SK-N-SH treated with all-trans-retinoic acid at 6 μM for 48 hours (cell line): ENCODE measurements around the gene AUTS2.

Source experiments
- ATAC-seq: fragments of 200-7000 bp; cut with Tn5 transposase; 3 replicates; pipeline ENCODE4 v1.9.1; 2020; ENCODE audit warnings: mild to moderate bottlenecking, moderate library complexity
- ARNTL ChIP-seq: fragments of 450-650 bp; formaldehyde crosslinking; IDR thresholded peaks from 2 replicates; pipeline ENCODE4 v1.5.0; 2020; ENCODE audit warnings: low read depth, mild to moderate bottlenecking, moderate library complexity, borderline replicate concordance
- ESRRG ChIP-seq: fragments of 250-450 bp; sonication (Bioruptor Pico); IDR thresholded peaks from 2 replicates; pipeline ENCODE4 v1.6.1; 2021; ENCODE audit warnings: mild to moderate bottlenecking
- GLIS3 ChIP-seq: fragments of 250-450 bp; sonication (Bioruptor Pico); IDR thresholded peaks from 2 replicates; pipeline ENCODE4 v1.5.0; 2020; ENCODE audit warnings: mild to moderate bottlenecking, moderate library complexity
- ISL1 ChIP-seq: fragments of 250-450 bp; sonication (Bioruptor Pico); IDR thresholded peaks from 2 replicates; pipeline ENCODE4 v2.1.2; 2022; ENCODE audit warnings: mild to moderate bottlenecking, moderate library complexity
- OSR1 ChIP-seq: fragments of 250-450 bp; sonication (Bioruptor Pico); IDR thresholded peaks from 2 replicates; pipeline ENCODE4 v1.8.0; 2022; ENCODE audit warnings: moderate library complexity, mild to moderate bottlenecking, inconsistent platforms
- PPARA ChIP-seq: fragments of 250-450 bp; sonication (Bioruptor Pico); IDR thresholded peaks from 2 replicates; pipeline ENCODE4 v1.5.0; 2020; ENCODE audit warnings: mild to moderate bottlenecking, borderline replicate concordance
- RARB ChIP-seq: fragments of 250-450 bp; sonication (Bioruptor Pico); IDR thresholded peaks from 2 replicates; pipeline ENCODE4 v1.8.0; 2021; ENCODE audit warnings: mild to moderate bottlenecking, moderate library complexity
- SNAI2 ChIP-seq: fragments of 250-450 bp; sonication (Bioruptor Pico); IDR thresholded peaks from 2 replicates; pipeline ENCODE4 v1.5.0; 2020; ENCODE audit warnings: mild to moderate bottlenecking, moderate library complexity
- TCF4 ChIP-seq: fragments of 250-450 bp; sonication (Bioruptor Pico); IDR thresholded peaks from 2 replicates; pipeline ENCODE4 v1.8.0; 2021; ENCODE audit warnings: mild to moderate bottlenecking, moderate library complexity, borderline replicate concordance
- TOX ChIP-seq: fragments of 250-450 bp; sonication (Bioruptor Pico); IDR thresholded peaks from 2 replicates; pipeline ENCODE4 v1.8.0; 2021; ENCODE audit warnings: mild to moderate bottlenecking, moderate library complexity, borderline replicate concordance
- ZC3H10 ChIP-seq: fragments of 250-450 bp; sonication (Bioruptor Pico); IDR thresholded peaks from 2 replicates; pipeline ENCODE4 v1.5.1; 2021; ENCODE audit warnings: mild to moderate bottlenecking, moderate library complexity
- ZFP30 ChIP-seq: fragments of 450-650 bp; formaldehyde crosslinking; IDR thresholded peaks from 2 replicates; pipeline ENCODE4 v1.5.0; 2022; ENCODE audit warnings: mild to moderate bottlenecking, moderate library complexity
- ZNF565 ChIP-seq: fragments of 450-650 bp; formaldehyde crosslinking; conservative IDR thresholded peaks from 2 replicates; pipeline ENCODE4 v1.5.0; 2020; ENCODE audit warnings: low read depth, mild to moderate bottlenecking, moderate library complexity
- ZNF70 ChIP-seq: fragments of 450-650 bp; formaldehyde crosslinking; IDR thresholded peaks from 2 replicates; pipeline ENCODE4 v1.5.0; 2020; ENCODE audit warnings: mild to moderate bottlenecking, moderate library complexity
- ZNF8 ChIP-seq: fragments of 450-650 bp; formaldehyde crosslinking; IDR thresholded peaks from 2 replicates; pipeline ENCODE4 v1.5.0; 2020; ENCODE audit warnings: mild to moderate bottlenecking, moderate library complexity
- TF ChIP-seq, protein P1 (sequence below): fragments of 250-450 bp; sonication (Bioruptor Pico); IDR thresholded peaks from 2 replicates; pipeline ENCODE4 v1.5.0; 2020; ENCODE audit warnings: mild to moderate bottlenecking, moderate library complexity
- TF ChIP-seq, protein P2 (sequence below): fragments of 250-450 bp; sonication (Bioruptor Pico); IDR thresholded peaks from 2 replicates; pipeline ENCODE4 v1.5.1; 2021; ENCODE audit warnings: mild to moderate bottlenecking, moderate library complexity
- TF ChIP-seq, protein P3 (sequence below): fragments of 250-450 bp; sonication (Bioruptor Pico); IDR thresholded peaks from 2 replicates; pipeline ENCODE4 v1.8.0; 2021; ENCODE audit warnings: low read depth, mild to moderate bottlenecking, moderate library complexity, borderline replicate concordance
- TF ChIP-seq, protein P4 (sequence below): fragments of 250-450 bp; sonication (Bioruptor Pico); IDR thresholded peaks from 2 replicates; pipeline ENCODE4 v1.5.1; 2020; ENCODE audit warnings: low read depth, mild to moderate bottlenecking, moderate library complexity
- TF ChIP-seq, protein P5 (sequence below): fragments of 250-450 bp; sonication (Bioruptor Pico); IDR thresholded peaks from 2 replicates; pipeline ENCODE4 v1.8.0; 2020; ENCODE audit warnings: mild to moderate bottlenecking, moderate library complexity, borderline replicate concordance

The AUTS2 gene

DNA sequence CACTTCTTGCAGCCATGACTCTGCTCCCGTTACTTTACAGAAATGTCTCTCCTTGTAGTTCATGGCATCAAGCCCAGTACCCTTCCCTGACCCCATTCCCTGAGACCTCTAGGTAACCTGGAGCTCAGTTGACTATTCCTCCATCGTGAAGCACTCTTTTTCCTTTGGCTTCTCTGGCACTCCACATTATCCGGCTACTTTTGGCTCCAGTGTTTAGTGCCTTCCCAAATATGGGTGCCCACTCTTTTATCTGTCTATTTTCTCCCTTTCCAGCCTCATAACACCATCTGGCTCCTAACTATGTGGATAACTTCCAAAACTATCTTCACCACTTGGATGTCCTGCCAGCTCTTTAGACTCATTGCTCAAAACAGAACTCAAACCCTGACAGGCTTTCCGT lies 788.9 kb downstream of the AUTS2 start (continued):
- TF ChIP-seq, protein P1, sequence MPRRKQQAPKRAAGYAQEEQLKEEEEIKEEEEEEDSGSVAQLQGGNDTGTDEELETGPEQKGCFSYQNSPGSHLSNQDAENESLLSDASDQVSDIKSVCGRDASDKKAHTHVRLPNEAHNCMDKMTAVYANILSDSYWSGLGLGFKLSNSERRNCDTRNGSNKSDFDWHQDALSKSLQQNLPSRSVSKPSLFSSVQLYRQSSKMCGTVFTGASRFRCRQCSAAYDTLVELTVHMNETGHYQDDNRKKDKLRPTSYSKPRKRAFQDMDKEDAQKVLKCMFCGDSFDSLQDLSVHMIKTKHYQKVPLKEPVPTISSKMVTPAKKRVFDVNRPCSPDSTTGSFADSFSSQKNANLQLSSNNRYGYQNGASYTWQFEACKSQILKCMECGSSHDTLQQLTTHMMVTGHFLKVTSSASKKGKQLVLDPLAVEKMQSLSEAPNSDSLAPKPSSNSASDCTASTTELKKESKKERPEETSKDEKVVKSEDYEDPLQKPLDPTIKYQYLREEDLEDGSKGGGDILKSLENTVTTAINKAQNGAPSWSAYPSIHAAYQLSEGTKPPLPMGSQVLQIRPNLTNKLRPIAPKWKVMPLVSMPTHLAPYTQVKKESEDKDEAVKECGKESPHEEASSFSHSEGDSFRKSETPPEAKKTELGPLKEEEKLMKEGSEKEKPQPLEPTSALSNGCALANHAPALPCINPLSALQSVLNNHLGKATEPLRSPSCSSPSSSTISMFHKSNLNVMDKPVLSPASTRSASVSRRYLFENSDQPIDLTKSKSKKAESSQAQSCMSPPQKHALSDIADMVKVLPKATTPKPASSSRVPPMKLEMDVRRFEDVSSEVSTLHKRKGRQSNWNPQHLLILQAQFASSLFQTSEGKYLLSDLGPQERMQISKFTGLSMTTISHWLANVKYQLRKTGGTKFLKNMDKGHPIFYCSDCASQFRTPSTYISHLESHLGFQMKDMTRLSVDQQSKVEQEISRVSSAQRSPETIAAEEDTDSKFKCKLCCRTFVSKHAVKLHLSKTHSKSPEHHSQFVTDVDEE: no peak
- TF ChIP-seq ARNTL (CRISPR knock-in tag): no peak

DNA sequence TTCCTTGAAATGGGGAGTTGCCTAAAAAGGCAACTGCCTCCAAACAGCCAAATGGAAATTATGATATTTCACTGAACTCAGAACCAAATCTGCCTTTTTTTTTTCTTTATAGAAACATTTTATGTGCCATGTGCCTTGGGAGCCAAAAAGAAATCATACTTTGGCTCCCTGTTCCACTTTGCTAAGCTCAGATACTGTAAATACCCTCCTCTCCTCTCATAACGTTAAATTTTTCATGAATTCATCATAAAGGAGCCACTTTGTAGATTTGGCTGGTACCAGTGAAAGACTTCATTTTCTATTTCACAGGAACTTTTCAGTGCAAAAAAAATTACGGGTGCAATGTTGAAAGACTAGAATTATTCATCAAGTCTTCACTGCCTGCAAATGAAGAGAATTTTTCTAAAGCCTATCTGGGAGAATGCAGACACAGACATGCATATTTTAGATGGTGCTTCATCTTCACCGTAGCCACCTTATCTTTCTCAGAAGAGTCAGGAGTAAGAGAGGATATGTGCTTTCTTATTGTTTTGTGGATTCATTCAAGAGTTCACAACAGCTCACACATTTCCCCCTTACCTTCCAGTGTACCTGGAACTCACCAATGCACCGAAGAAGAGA lies 791.4 kb downstream of the AUTS2 start:
- ATAC-seq: no peak
- TF ChIP-seq ZNF70 (CRISPR knock-in tag) (no peak), ZFP30 (CRISPR knock-in tag) (no peak), ESRRG (CRISPR knock-in tag) (no peak), OSR1 (CRISPR knock-in tag) (no peak), ISL1 (CRISPR knock-in tag) (no peak), ZNF565 (CRISPR knock-in tag) (no peak), GLIS3 (CRISPR knock-in tag) (no peak), TOX (no peak), ZC3H10 (CRISPR knock-in tag) (no peak), SNAI2 (CRISPR knock-in tag) (no peak), TCF4 (CRISPR knock-in tag) (no peak), ZNF8 (CRISPR knock-in tag) (no peak), RARB (CRISPR knock-in tag) (no peak), PPARA (CRISPR knock-in tag) (no peak)
- TF ChIP-seq, protein P1: no peak
- TF ChIP-seq, protein P2, sequence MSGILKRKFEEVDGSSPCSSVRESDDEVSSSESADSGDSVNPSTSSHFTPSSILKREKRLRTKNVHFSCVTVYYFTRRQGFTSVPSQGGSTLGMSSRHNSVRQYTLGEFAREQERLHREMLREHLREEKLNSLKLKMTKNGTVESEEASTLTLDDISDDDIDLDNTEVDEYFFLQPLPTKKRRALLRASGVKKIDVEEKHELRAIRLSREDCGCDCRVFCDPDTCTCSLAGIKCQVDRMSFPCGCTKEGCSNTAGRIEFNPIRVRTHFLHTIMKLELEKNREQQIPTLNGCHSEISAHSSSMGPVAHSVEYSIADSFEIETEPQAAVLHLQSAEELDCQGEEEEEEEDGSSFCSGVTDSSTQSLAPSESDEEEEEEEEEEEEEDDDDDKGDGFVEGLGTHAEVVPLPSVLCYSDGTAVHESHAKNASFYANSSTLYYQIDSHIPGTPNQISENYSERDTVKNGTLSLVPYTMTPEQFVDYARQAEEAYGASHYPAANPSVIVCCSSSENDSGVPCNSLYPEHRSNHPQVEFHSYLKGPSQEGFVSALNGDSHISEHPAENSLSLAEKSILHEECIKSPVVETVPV: no peak
- TF ChIP-seq, protein P3, sequence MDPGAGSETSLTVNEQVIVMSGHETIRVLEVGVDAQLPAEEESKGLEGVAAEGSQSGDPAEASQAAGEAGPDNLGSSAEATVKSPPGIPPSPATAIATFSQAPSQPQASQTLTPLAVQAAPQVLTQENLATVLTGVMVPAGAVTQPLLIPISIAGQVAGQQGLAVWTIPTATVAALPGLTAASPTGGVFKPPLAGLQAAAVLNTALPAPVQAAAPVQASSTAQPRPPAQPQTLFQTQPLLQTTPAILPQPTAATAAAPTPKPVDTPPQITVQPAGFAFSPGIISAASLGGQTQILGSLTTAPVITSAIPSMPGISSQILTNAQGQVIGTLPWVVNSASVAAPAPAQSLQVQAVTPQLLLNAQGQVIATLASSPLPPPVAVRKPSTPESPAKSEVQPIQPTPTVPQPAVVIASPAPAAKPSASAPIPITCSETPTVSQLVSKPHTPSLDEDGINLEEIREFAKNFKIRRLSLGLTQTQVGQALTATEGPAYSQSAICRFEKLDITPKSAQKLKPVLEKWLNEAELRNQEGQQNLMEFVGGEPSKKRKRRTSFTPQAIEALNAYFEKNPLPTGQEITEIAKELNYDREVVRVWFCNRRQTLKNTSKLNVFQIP (CRISPR knock-in tag): no peak
- TF ChIP-seq, protein P4, sequence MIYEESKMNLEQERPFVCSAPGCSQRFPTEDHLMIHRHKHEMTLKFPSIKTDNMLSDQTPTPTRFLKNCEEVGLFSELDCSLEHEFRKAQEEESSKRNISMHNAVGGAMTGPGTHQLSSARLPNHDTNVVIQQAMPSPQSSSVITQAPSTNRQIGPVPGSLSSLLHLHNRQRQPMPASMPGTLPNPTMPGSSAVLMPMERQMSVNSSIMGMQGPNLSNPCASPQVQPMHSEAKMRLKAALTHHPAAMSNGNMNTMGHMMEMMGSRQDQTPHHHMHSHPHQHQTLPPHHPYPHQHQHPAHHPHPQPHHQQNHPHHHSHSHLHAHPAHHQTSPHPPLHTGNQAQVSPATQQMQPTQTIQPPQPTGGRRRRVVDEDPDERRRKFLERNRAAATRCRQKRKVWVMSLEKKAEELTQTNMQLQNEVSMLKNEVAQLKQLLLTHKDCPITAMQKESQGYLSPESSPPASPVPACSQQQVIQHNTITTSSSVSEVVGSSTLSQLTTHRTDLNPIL: no peak
- TF ChIP-seq, protein P5, sequence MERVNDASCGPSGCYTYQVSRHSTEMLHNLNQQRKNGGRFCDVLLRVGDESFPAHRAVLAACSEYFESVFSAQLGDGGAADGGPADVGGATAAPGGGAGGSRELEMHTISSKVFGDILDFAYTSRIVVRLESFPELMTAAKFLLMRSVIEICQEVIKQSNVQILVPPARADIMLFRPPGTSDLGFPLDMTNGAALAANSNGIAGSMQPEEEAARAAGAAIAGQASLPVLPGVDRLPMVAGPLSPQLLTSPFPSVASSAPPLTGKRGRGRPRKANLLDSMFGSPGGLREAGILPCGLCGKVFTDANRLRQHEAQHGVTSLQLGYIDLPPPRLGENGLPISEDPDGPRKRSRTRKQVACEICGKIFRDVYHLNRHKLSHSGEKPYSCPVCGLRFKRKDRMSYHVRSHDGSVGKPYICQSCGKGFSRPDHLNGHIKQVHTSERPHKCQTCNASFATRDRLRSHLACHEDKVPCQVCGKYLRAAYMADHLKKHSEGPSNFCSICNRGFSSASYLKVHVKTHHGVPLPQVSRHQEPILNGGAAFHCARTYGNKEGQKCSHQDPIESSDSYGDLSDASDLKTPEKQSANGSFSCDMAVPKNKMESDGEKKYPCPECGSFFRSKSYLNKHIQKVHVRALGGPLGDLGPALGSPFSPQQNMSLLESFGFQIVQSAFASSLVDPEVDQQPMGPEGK (CRISPR knock-in tag): no peak
